Measurements from ENCODE around the gene FIGNL2.

GRCh38 chr12:51841727-51842126 lies 6.8 kb downstream of the FIGNL2 start:
- no peak for TF ChIP-seq CTCF (IDR thresholded peaks at IDR 0.05)
- TF ChIP-seq POLR2A (IDR thresholded peaks at IDR 0.05), result no peak
